ENCODE measurements around the gene ZBTB7B. TPM values are rescaled to one million over a fixed set of nuclear protein-coding genes. Genes with fewer than 3 reads are reported as not detected.

Gene ZBTB7B
- total RNA-seq, 1 donor from 2014 or later, result 24.6 TPM

GRCh38 chr1:155001675-155002463, 733 bp upstream of the ZBTB7B start:
- peak; percentile 100 for DNase-seq (ENCODE audit: low read depth)

- no peak for DNase-seq (ENCODE audit: low read depth)
Observed at GRCh38 chr1:155003227-155003765, 694 bp downstream of the ZBTB7B start.

- peak; percentile 76 for DNase-seq (ENCODE audit: low read depth)
Observed at GRCh38 chr1:155003766-155004351, 1.3 kb downstream of the ZBTB7B start.

GRCh38 chr1:155004352-155005075, 1.9 kb downstream of the ZBTB7B start:
- DNase-seq (ENCODE audit: low read depth), result no peak

- DNase-seq (ENCODE audit: low read depth), result no peak
Observed at GRCh38 chr1:155005076-155006011, 2.7 kb downstream of the ZBTB7B start.

GRCh38 chr1:155006601-155007101, 4.0 kb downstream of the ZBTB7B start:
- DNase-seq (ENCODE audit: low read depth), result no peak

GRCh38 chr1:155007251-155007828, 4.7 kb downstream of the ZBTB7B start:
- DNase-seq (ENCODE audit: low read depth), result no peak

- peak; percentile 70 for DNase-seq (ENCODE audit: low read depth)
Observed at GRCh38 chr1:155008015-155008941, 5.7 kb downstream of the ZBTB7B start.

- DNase-seq (ENCODE audit: low read depth), result no peak
Observed at GRCh38 chr1:155009221-155009711, 6.7 kb downstream of the ZBTB7B start.

- DNase-seq (ENCODE audit: low read depth), result no peak
Observed at GRCh38 chr1:155009742-155010141, 7.1 kb downstream of the ZBTB7B start.

GRCh38 chr1:155010211-155010918, 7.8 kb downstream of the ZBTB7B start:
- no peak for DNase-seq (ENCODE audit: low read depth)

- DNase-seq (ENCODE audit: low read depth), result no peak
Observed at GRCh38 chr1:155011004-155011416, 8.4 kb downstream of the ZBTB7B start.

GRCh38 chr1:155011437-155012025, 8.9 kb downstream of the ZBTB7B start:
- DNase-seq (ENCODE audit: low read depth), result no peak

GRCh38 chr1:155012026-155012546, 9.5 kb downstream of the ZBTB7B start:
- peak; percentile 39 for DNase-seq (ENCODE audit: low read depth)

GRCh38 chr1:155012776-155013602, 10.4 kb downstream of the ZBTB7B start:
- no peak for DNase-seq (ENCODE audit: low read depth)

GRCh38 chr1:155013632-155014031, 11.0 kb downstream of the ZBTB7B start:
- no peak for DNase-seq (ENCODE audit: low read depth)
